DMS114 treated with DMSO at 0.1 percent for 48 hours (cell line): ENCODE results near the gene ATG9A.

Experiments
- DNase-seq: peaks from one replicate; lab custom pipeline; 2025; ENCODE audit not compliant: unreplicated experiment; lab: John Stamatoyannopoulos, UW

ATG9A gene

GRCh38 chr2:219178377-219179175 lies 50.9 kb downstream of the ATG9A start:
- DNase-seq, result no peak

- DNase-seq, result peak; percentile 85
Measured at GRCh38 chr2:219177552-219178376, 51.7 kb downstream of the ATG9A start, which contains the start of gene RETREG2. Gene RETREG2 (plus strand): TSS chr2:219178275. CDS start chr2:219178353, 78 bp downstream.

- peak; percentile 43 for DNase-seq
Measured at GRCh38 chr2:219176818-219177551, 52.5 kb downstream of the ATG9A start, which contains the start of gene CNPPD1. Gene CNPPD1 (minus strand): TSS chr2:219176925. CDS start chr2:219176828, 97 bp downstream.

GRCh38 chr2:219175928-219176817 lies 53.3 kb downstream of the ATG9A start:
- peak; percentile 14 for DNase-seq

GRCh38 chr2:219175486-219175885 lies 54.0 kb downstream of the ATG9A start:
- DNase-seq, result no peak

GRCh38 chr2:219174801-219175200 lies 54.6 kb downstream of the ATG9A start:
- DNase-seq, result no peak

GRCh38 chr2:219174146-219174545 lies 55.3 kb downstream of the ATG9A start:
- no peak for DNase-seq

GRCh38 chr2:219173176-219173575 lies 56.3 kb downstream of the ATG9A start:
- DNase-seq, result no peak

GRCh38 chr2:219172231-219173154 lies 56.9 kb downstream of the ATG9A start:
- DNase-seq, result no peak

GRCh38 chr2:219171231-219171651 lies 58.2 kb downstream of the ATG9A start:
- peak; percentile 14 for DNase-seq

GRCh38 chr2:219169930-219170654 lies 59.3 kb downstream of the ATG9A start, which contains the start of gene SLC23A3:
Gene SLC23A3 (minus strand): TSS chr2:219170029. CDS start chr2:219169984, 45 bp downstream.
- DNase-seq, result no peak
